HUES64 (cell line): ENCODE results near the gene LRRC59. TPM values are rescaled to one million over a fixed set of nuclear protein-coding genes. Genes with fewer than 3 reads are reported as not detected.

ENCODE experiments used
- H3K27ac ChIP-seq: 2 replicates; pipeline ENCODE4 v1.7.0; 2013; ENCODE audit warnings: low read depth, low read length, inconsistent platforms
- H3K27me3 ChIP-seq: 2 replicates; pipeline ENCODE4 v1.6.1; 2013; ENCODE audit warnings: mild to moderate bottlenecking, low read length; ENCODE audit not compliant: insufficient read depth
- H3K36me3 ChIP-seq: 2 replicates; pipeline ENCODE4 v1.6.1; 2013; ENCODE audit warnings: mild to moderate bottlenecking, low read length; ENCODE audit not compliant: insufficient read depth
- H3K4me1 ChIP-seq: 2 replicates; pipeline ENCODE4 v1.6.1; 2013; ENCODE audit warnings: mild to moderate bottlenecking, low read length, moderate library complexity; ENCODE audit not compliant: insufficient read depth
- H3K4me3 ChIP-seq: 2 replicates; pipeline ENCODE4 v1.5.1; 2013; ENCODE audit warnings: mild to moderate bottlenecking, low read length, moderate library complexity
- H3K9ac ChIP-seq: 2 replicates; pipeline ENCODE4 v1.6.1; 2013; ENCODE audit warnings: mild to moderate bottlenecking, low read depth, low read length
- H3K9me3 ChIP-seq: 2 replicates; pipeline ENCODE4 v1.6.1; 2013; ENCODE audit warnings: low read depth, low read length; ENCODE audit not compliant: insufficient read depth
- WGBS: fragments of 150-250, 120-280 bp; methylation state at CpG from one replicate; pipeline ENCODE4 v1.1.7; 2013; ENCODE audit warnings: missing lambda C conversion rate; 5-methylcytosine and 5-hydroxymethylcytosine counted together
- polyA plus RNA-seq, 2 experiments: library from polyadenylated mRNA; stranded (reverse); fragments of 50-300 nt; gene quantifications; one replicate each; pipeline ENCODE4 v1.2.3, GENCODE V29; 2013

The LRRC59 gene
- polyA plus RNA-seq (2013, experiment 1 of 2), result 98.1 TPM
- 91.2 TPM for polyA plus RNA-seq (2013, experiment 2 of 2)

DNA sequence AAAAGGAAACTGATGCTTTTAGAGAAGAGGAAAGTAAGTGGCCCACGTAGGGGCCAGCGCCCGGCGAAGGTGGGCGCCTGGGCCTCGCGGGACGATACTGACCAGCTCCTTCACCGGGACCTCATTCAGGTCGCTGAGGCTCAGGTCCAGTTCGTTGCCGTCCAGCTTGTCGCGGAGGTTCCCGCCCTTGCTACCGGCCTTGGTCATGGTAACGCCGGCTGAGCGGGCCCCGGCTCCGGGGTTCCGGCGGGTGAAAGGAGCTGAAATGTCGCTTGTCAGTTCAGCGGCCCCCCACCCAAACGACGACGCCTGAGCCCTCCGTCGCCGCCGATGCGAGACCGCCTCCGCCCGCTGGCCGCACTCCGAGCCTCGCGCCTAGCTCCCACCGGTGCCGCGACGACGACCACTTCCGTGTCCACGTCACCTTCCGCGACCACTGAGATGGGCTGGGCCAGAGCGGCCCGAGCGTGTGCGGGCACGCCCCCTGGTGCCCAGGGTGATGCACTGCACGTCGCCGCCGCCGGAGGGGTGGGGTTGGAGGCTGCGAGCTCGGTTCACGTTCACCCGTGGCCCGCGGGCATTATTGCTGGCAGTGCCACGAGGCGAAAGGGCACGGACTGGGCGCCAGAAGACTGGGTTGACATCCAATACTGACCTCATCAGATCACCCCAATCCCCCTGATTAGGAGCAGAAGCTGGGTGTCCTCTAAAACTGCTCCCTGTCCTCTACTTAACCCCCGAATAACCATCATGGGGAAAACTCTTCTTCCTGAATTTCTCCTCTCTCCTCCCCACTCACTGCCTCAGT, at the start of gene LRRC59:
LRRC59 (minus strand) TSS at position 413 of the 808 bp plus-strand sequence; CDS start at position 207, 206 bp downstream.
- 1% methylated on average over 70 of the region's 70 CpGs for WGBS
- peak within 1 kb of the TSS; percentile 90 for H3K9ac ChIP-seq
- H3K27ac ChIP-seq, result no peak within 1 kb of the TSS
- H3K36me3 ChIP-seq, result peaks cover 32% of the 10 kb centered on the region
- no peaks in the 10 kb centered on the region for H3K27me3 ChIP-seq
- peak within 1 kb of the TSS; percentile 99 for H3K4me3 ChIP-seq
- no peaks in the 10 kb centered on the region for H3K9me3 ChIP-seq
- peaks cover 7% of the 10 kb centered on the region; the same call in 1 of the 2 replicates for H3K4me1 ChIP-seq

DNA sequence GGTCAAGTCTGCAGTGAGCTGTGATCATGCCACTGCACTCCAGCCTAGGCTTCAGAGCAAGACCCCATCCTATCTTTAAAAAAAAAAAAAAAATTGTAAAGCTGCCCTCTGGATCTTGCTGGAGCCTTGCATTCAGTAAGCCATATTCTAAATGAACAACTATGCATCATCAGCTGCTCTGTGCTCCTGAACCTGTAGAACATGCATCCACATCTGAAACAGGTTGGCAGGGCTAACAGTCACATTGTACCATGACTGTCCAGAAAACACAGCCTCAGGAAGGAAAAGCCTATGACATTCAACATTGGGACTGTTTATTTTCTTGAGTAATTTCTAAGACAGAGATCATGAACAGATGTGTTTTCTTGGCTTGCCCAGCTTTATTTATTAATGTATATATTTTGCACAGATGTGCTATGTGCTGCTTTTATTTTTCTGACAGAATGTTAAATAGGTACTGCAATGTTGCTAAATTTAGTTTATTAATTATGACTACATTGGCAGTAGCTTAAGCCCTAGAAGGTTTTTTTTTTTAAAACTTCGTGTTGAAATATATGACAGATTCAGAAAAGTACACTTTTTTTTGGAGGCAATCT, 48.5 kb upstream of the LRRC59 start:
- H3K36me3 ChIP-seq, result no peaks in the 10 kb centered on the region
- peaks cover 6% of the 10 kb centered on the region for H3K4me1 ChIP-seq
- no peaks in the 10 kb centered on the region for H3K9me3 ChIP-seq
- no peak overlapping the region for H3K4me3 ChIP-seq
- WGBS, result 88% methylated on average over 1 of the region's 1 CpG
- no peak overlapping the region for H3K27ac ChIP-seq
- no peak overlapping the region for H3K9ac ChIP-seq
- H3K27me3 ChIP-seq, result no peaks in the 10 kb centered on the region

DNA sequence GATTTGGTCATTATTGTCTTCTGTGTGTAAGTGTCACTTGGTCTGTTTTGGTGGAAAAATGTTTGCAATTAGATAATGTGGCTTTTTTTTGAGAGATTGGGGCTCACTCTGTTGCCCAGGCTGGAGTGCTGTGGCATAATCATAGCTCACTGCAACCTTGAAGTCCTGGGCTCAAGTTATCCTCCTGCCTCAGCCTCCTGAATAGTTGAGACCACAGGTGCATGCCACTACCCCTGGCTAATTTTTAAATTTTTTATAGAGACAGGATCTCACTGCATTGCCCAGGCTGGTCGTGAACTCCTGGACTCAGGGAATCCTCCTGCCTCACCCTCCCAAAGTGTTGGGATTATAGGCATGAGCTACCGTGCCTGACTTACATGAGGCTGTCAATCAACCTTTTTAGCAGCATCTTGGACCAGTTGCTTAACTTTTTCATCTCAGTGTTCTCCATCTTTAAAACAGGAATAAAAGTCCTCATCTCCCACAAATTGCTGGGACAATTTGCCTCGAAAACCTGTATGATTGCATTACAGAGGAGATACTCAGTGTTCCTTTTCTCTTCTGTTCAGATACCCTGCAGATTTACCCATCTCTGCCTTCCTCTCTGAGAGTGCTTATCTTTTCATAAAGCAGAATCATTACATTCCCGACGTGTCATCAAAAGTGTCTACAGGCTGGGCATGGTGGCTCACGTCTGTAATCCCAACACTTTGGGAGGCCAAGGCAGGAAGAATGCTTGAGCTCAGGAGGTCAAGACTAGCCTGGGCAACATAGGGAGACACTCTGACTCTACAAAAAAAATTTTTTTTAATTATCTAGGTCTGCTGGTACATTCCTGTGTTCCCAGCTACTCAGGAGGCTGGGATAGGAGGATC, 47.8 kb upstream of the LRRC59 start:
- H3K36me3 ChIP-seq, result no peaks in the 10 kb centered on the region
- H3K9me3 ChIP-seq, result no peaks in the 10 kb centered on the region
- 94% methylated on average over 6 of the region's 6 CpGs for WGBS
- no peak overlapping the region for H3K27ac ChIP-seq
- peaks cover 6% of the 10 kb centered on the region for H3K4me1 ChIP-seq
- H3K9ac ChIP-seq, result no peak overlapping the region
- no peaks in the 10 kb centered on the region for H3K27me3 ChIP-seq
- no peak overlapping the region for H3K4me3 ChIP-seq

DNA sequence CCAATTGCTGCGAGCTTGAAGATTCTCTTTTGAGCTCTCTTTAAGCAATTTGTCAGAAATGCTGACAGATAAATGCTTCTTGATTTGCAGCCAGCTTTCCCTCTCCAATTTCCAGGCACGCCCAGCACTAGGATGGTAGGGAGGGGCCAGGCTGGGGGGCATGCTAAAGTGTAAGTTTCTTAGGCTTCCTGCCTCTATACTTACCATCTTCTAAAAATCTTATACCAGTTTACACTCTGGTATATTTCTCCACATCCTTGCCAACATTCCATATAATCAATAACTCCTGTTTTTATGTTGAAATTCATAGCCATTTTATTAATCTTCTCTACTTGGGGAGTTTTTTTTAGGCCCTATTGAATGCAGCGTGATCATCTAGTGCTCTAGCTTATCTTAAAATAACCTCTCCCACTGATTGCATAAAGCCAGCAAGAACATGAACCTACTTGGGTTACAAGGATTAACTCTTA, 46.2 kb upstream of the LRRC59 start:
- Histone ChIP-seq H3K36me3 (no peaks in the 10 kb centered on the region), H3K9ac (no peak overlapping the region), H3K27me3 (no peaks in the 10 kb centered on the region), H3K9me3 (no peaks in the 10 kb centered on the region), H3K4me1 (peaks cover 6% of the 10 kb centered on the region), H3K27ac (no peak overlapping the region), H3K4me3 (no peak overlapping the region)
- 79% methylated on average over 2 of the region's 3 CpGs for WGBS

DNA sequence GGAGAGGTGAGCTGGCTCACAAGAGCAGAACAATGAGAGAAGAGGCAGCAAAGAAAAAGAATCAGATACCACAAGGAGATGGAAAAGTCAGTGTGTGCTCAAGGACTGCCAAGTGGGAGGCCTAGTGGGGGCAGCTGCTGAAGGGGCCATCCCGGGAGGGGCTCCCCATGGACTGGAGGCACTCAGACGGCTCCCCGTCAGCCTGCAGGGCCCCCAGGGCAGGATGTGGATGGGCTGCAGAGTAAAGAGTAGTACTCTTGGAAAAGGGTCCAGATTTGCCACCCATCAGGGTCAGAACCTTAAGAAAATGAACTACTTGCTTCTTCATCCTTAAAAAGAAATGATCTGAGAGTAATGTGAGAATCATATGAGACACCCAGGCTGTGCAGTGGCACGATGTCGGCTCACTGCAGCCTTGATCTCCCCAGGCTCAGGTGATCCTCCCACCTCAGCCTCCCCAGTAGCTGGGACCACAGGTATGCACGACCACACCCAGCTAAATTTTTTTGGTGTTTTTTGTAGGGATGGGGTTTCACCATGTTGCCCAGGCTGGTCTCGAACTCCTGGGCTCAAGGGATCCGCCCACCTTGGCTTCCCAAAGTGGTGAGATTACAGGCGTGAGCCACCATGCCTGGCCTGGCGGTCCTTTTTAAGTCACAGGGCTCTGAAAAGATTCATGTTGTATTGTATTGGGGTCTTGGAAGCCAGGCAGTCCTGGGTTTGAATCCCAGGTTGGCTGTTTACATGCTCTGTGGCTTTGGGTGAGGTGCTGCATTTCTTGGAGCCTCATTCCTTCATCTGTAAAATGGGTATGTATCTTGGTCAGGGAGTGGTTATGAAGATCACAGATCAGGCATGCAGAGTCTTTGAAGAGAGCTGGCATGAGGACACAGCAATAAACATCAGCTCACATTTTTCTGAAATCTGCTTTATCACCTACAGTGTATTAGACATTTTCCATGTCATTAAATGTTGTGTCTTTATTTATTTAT, 43.8 kb upstream of the LRRC59 start:
- no peak overlapping the region for H3K4me3 ChIP-seq
- H3K4me1 ChIP-seq, result peaks cover 6% of the 10 kb centered on the region
- no peaks in the 10 kb centered on the region for H3K27me3 ChIP-seq
- no peaks in the 10 kb centered on the region for H3K9me3 ChIP-seq
- WGBS, result 92% methylated on average over 10 of the region's 10 CpGs
- H3K36me3 ChIP-seq, result no peaks in the 10 kb centered on the region
- no peak overlapping the region for H3K27ac ChIP-seq
- H3K9ac ChIP-seq, result no peak overlapping the region

DNA sequence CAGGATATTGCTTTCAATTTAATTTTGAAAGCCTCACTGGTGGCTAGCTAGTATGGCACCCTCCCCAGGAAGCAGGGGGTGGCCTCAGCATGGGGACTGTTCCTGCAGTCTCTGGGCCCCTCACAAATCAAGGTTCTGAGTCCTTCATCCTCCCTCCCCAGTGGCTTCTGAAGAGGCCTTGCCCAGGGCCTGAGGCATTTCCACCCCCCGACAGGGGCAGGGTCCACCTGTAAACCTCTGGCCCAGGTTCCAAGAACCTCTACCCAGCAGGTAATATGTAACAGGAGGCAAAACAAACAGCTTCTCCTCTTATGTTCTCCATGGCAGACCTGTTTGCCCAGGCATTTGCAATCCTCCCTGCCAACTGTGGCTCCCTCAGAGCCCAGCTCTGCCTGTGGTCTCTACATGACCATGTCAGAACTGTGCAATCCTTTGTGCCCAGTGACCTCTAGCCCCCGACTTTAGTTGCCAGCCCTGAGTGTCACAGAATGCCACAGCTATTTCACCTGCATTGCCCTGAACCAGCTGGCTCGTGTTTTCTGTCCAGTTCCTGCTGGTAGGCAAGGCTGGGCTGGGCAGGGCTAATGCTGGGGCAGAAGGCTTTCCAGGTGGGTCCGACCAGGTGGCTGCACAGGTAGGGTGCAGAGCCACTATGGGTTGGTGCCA, 43.0 kb upstream of the LRRC59 start:
- H3K27ac ChIP-seq, result no peak overlapping the region

DNA sequence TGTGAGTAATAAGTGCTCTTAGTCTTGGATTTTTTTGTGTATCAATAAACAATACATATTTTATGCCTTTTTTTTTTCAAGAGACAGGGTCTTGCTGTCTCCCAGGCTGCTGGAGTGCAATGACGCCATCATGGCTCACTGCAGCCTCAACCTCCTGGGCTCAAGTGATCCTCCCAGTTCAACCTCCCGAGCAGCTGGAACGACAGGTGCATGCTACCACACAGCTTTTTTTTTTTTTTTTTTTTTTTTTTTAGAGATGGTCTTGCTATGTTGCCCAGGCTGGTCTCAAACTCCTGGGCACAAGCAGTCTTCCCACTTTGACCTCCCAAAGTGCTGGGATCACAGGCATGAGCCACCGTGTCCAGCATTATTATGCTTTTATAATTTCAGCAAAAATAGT, 41.7 kb upstream of the LRRC59 start:
- H3K27me3 ChIP-seq, result no peaks in the 10 kb centered on the region
- no peak overlapping the region for H3K27ac ChIP-seq
- no peak overlapping the region for H3K9ac ChIP-seq
- H3K4me3 ChIP-seq, result no peak overlapping the region
- peaks cover 6% of the 10 kb centered on the region for H3K4me1 ChIP-seq
- WGBS, result 100% methylated on average over 2 of the region's 4 CpGs
- H3K36me3 ChIP-seq, result no peaks in the 10 kb centered on the region
- H3K9me3 ChIP-seq, result no peaks in the 10 kb centered on the region

More for the DNA sequence above, 43.0 kb upstream of the LRRC59 start:
- Histone ChIP-seq H3K9ac (no peak overlapping the region), H3K36me3 (no peaks in the 10 kb centered on the region), H3K4me3 (no peak overlapping the region), H3K9me3 (no peaks in the 10 kb centered on the region), H3K4me1 (peaks cover 6% of the 10 kb centered on the region), H3K27me3 (no peaks in the 10 kb centered on the region)
- 86% methylated on average over 4 of the region's 4 CpGs for WGBS

DNA sequence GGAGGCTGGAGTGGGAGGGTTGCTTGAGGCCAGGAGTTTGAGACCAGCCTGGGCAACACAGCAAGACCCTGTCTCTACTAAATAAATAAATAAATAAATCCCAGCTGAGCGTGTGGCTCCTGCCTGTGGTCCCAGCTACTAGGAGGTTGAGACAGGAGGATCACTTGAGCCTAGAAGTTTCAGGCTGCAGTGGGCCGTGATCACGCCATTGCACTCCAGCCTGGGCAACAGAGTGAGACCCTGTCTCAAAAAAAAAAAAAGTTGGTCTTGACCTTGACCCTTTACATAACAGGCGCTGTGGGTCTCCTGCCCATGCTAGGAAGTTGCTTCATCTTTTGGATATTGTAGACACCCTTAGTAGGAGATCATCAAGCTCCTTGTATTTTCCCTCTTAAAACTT, 40.1 kb upstream of the LRRC59 start:
- H3K4me1 ChIP-seq, result no peaks in the 10 kb centered on the region
- H3K4me3 ChIP-seq, result no peak overlapping the region
- WGBS, result 94% methylated on average over 4 of the region's 4 CpGs
- H3K27me3 ChIP-seq, result no peaks in the 10 kb centered on the region
- no peak overlapping the region for H3K27ac ChIP-seq
- H3K9ac ChIP-seq, result no peak overlapping the region
- no peaks in the 10 kb centered on the region for H3K36me3 ChIP-seq
- H3K9me3 ChIP-seq, result no peaks in the 10 kb centered on the region

DNA sequence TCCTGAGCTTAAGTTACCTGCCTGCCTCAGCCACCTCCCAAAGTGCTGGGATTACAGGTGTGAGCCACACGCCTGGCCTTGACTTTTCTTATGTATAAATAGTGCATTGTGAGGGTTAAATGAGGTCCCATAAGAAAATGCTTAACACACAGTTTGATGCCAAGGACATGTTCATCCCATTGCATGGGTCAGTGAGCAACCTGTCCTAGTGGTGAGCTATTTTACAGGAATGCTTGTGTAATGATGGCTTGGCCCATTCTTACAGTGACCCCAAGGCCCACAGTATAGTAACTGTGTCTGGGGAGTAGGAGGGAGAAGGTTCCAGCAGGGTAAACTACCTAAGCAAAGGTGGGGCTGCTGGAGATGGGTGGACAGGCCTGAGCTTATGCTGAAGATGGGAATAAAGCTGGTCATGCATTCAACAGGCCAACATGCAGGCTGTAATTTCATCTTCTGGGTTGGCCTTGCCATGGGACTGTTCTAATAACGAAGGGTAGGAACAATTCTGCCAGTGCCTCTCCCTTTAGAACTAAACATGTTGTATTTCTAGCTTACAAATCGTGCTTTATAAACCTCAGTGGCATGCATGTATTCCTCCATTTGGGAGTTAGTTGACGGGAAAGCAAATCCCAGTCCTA, 34.9 kb upstream of the LRRC59 start:
- no peaks in the 10 kb centered on the region for H3K27me3 ChIP-seq
- no peak overlapping the region for H3K4me3 ChIP-seq
- no peak overlapping the region for H3K27ac ChIP-seq
- no peaks in the 10 kb centered on the region for H3K36me3 ChIP-seq
- H3K9ac ChIP-seq, result no peak overlapping the region
- peaks cover under 1% of the 10 kb centered on the region; the same call in 1 of the 2 replicates for H3K4me1 ChIP-seq
- 76% methylated on average over 4 of the region's 4 CpGs for WGBS
- H3K9me3 ChIP-seq, result no peaks in the 10 kb centered on the region
